ENCODE results near the gene NPFFR1.

GRCh38 chr10:70306181-70306705, 22.4 kb upstream of the NPFFR1 start:
- TF ChIP-seq EZH2 (IDR thresholded peaks at IDR 0.05) (no peak), CTCF (IDR thresholded peaks at IDR 0.05) (no peak), EZH2phosphoT487 (IDR thresholded peaks at IDR 0.05) (no peak)

Measured in neural progenitor cell (in vitro differentiated cells).